SK-N-SH (cell line): ENCODE measurements around the gene CACNA2D3. TPM values are rescaled to one million over a fixed set of nuclear protein-coding genes. Genes with fewer than 3 reads are reported as not detected.

Experiments used
- CTCF ChIA-PET: fragments of 300-600, 350-600 bp; formaldehyde crosslinking; extraction: SDS; loops from one replicate; lab custom pipeline; 2021; lab: Yijun Ruan, JAX
- POLR2A ChIA-PET: fragments of 350-600 bp; sonication (Branson Sonifier 250); formaldehyde crosslinking; extraction: SDS; loops from one replicate; lab custom pipeline; 2020; ENCODE audit warnings: antibody characterized with exemption, inconsistent platforms; lab: Yijun Ruan, JAX
- DNase-seq: peaks from one replicate; pipeline ENCODE4 v3.0.0; 2012
- H2AFZ ChIP-seq: fragments of 200-600 bp; sonication (generic); 2 replicates; pipeline ENCODE4 v1.8.1; 2016; ENCODE audit warnings: antibody characterized with exemption, mild to moderate bottlenecking, low read depth
- H3F3A ChIP-seq: fragments of 200-600 bp; sonication (generic); replicated peaks from 2 replicates; pipeline ENCODE3; 2016; ENCODE audit warnings: antibody characterized with exemption, mild to moderate bottlenecking; ENCODE audit not compliant: insufficient read depth
- H3K27ac ChIP-seq, 2 experiments: fragments of 200-500 bp in 1 of 2; fragments of 200-600 bp in 1 of 2; sonication (Bioruptor generic) in 1 of 2; sonication (generic), shearing (Covaris generic) in 1 of 2; 2 replicates each; pipeline versions ENCODE4 v1.5.1 to v1.6.1; 2014 to 2016; ENCODE audit warnings: low read depth in 2 of 2, inconsistent platforms in 1 of 2, low read length in 1 of 2, mild to moderate bottlenecking in 1 of 2, mixed read lengths in 1 of 2
- H3K27me3 ChIP-seq: fragments of 200-600 bp; sonication (generic), shearing (Covaris generic); 2 replicates; pipeline ENCODE4 v1.6.1; 2016; ENCODE audit warnings: mixed run types; ENCODE audit not compliant: insufficient read depth
- H3K36me3 ChIP-seq, 2 experiments: fragments of 200-500 bp in 1 of 2; fragments of 200-600 bp in 1 of 2; sonication (Bioruptor generic) in 1 of 2; sonication (generic) in 1 of 2; replicated peaks in 1 of 2; 2 replicates each; pipeline versions ENCODE3 to v1.5.1; 2014 to 2016; ENCODE audit warnings: low read length in 1 of 2, mild to moderate bottlenecking in 1 of 2; ENCODE audit not compliant: insufficient read depth in 2 of 2, control insufficient read depth in 1 of 2
- H3K4me1 ChIP-seq, 2 experiments: fragments of 200-500 bp in 1 of 2; fragments of 200-600 bp in 1 of 2; sonication (Bioruptor generic) in 1 of 2; sonication (generic), shearing (Covaris generic) in 1 of 2; 2 replicates each; pipeline versions ENCODE4 v1.5.1 to v1.6.1; 2014 to 2016; ENCODE audit warnings: low read depth in 1 of 2, low read length in 1 of 2, mixed run types in 1 of 2; ENCODE audit not compliant: insufficient read depth in 2 of 2, control insufficient read depth in 1 of 2
- H3K4me2 ChIP-seq: fragments of 200-600 bp; sonication (generic), shearing (Covaris generic); 2 replicates; pipeline ENCODE4 v1.6.1; 2017; ENCODE audit warnings: mixed run types
- H3K4me3 ChIP-seq, 2 experiments: fragments of 200-500 bp in 1 of 2; fragments of 200-600 bp in 1 of 2; sonication (Bioruptor generic) in 1 of 2; sonication (generic), shearing (Covaris generic) in 1 of 2; 2 replicates each; pipeline versions ENCODE4 v1.5.1 to v1.8.1; 2014 to 2016; ENCODE audit warnings: low read depth in 2 of 2, inconsistent platforms in 1 of 2, low read length in 1 of 2, mild to moderate bottlenecking in 1 of 2, mixed read lengths in 1 of 2, moderate library complexity in 1 of 2
- H3K79me2 ChIP-seq: fragments of 200-600 bp; sonication (generic); 2 replicates; pipeline ENCODE4 v1.8.1; 2017; ENCODE audit warnings: mild to moderate bottlenecking; ENCODE audit not compliant: insufficient read depth
- H3K9ac ChIP-seq: fragments of 200-600 bp; sonication (generic); 2 replicates; pipeline ENCODE4 v1.6.1; 2017; ENCODE audit warnings: mixed run types
- H3K9me2 ChIP-seq: fragments of 200-600 bp; sonication (generic); 2 replicates; pipeline ENCODE4 v1.6.1; 2017; ENCODE audit warnings: mixed run types
- H3K9me3 ChIP-seq: fragments of 200-600 bp; sonication (generic); 2 replicates; pipeline ENCODE4 v1.6.1; 2017; ENCODE audit warnings: mixed run types, mild to moderate bottlenecking, moderate library complexity
- H4K20me1 ChIP-seq: fragments of 200-600 bp; sonication (generic); 2 replicates; pipeline ENCODE4 v1.6.1; 2017; ENCODE audit warnings: mild to moderate bottlenecking, mixed run types; ENCODE audit not compliant: insufficient read depth
- EP300 ChIP-seq, 2 experiments: IDR thresholded peaks; 2 replicates each; pipeline versions ENCODE4 v1.4.0 to v1.6.1; 2012; ENCODE audit warnings: borderline replicate concordance in 1 of 2, low read depth in 1 of 2, low read length in 1 of 2
- FOXJ3 ChIP-seq: sonication (generic); formaldehyde crosslinking; IDR thresholded peaks from 2 replicates; pipeline ENCODE4 v1.5.1; 2020; ENCODE audit warnings: mild to moderate bottlenecking, missing genetic modification reagents
- FOXM1 ChIP-seq: IDR thresholded peaks from 2 replicates; pipeline ENCODE4 v1.4.0; 2012; ENCODE audit warnings: low read depth, mild to moderate bottlenecking
- GABPA ChIP-seq: IDR thresholded peaks from 2 replicates; pipeline ENCODE4 v1.4.0; 2012; ENCODE audit warnings: low read depth, mild to moderate bottlenecking
- GATA2 ChIP-seq: sonication (generic); formaldehyde crosslinking; IDR thresholded peaks from 2 replicates; pipeline ENCODE4 v1.5.0; 2020; ENCODE audit warnings: mild to moderate bottlenecking, missing genetic modification reagents
- IRF3 ChIP-seq: fragments of 150-350 bp; IDR thresholded peaks from 2 replicates; pipeline ENCODE4 v1.6.1; 2016; ENCODE audit warnings: mild to moderate bottlenecking, low read depth, low read length
- MAX ChIP-seq: IDR thresholded peaks from 2 replicates; pipeline ENCODE4 v1.4.0; 2012; ENCODE audit warnings: low read depth
- NFIC ChIP-seq: IDR thresholded peaks from 2 replicates; pipeline ENCODE4 v1.4.0; 2012; ENCODE audit warnings: borderline replicate concordance
- NRF1 ChIP-seq: IDR thresholded peaks from 2 replicates; pipeline ENCODE4 v1.6.1; 2012; ENCODE audit warnings: low read depth, mild to moderate bottlenecking, low read length
- POLR2AphosphoS5 ChIP-seq: IDR thresholded peaks from 2 replicates; pipeline ENCODE4 v1.6.1; 2012; ENCODE audit warnings: low read depth, low read length
- RAD21 ChIP-seq: IDR thresholded peaks from 2 replicates; pipeline ENCODE4 v1.6.1; 2012; ENCODE audit warnings: mild to moderate bottlenecking, low read length
- RCOR1 ChIP-seq: fragments of 150-350 bp; IDR thresholded peaks from 2 replicates; pipeline ENCODE4 v1.6.1; 2017; ENCODE audit warnings: antibody characterized with exemption, low read length
- RXRA ChIP-seq: IDR thresholded peaks from 2 replicates; pipeline ENCODE4 v1.4.0; 2012; ENCODE audit warnings: low read depth, mild to moderate bottlenecking, borderline replicate concordance
- SIN3A ChIP-seq: IDR thresholded peaks from 2 replicates; pipeline ENCODE4 v1.6.1; 2012; ENCODE audit warnings: low read depth, mild to moderate bottlenecking, low read length, moderate library complexity, borderline replicate concordance
- TAF1 ChIP-seq: IDR thresholded peaks from 2 replicates; pipeline ENCODE4 v1.6.1; 2012; ENCODE audit warnings: low read depth, mild to moderate bottlenecking, low read length, moderate library complexity, borderline replicate concordance
- TCF12 ChIP-seq: IDR thresholded peaks from 2 replicates; pipeline ENCODE4 v1.4.0; 2012
- TEAD4 ChIP-seq: IDR thresholded peaks from 2 replicates; pipeline ENCODE4 v1.4.0; 2012; ENCODE audit warnings: mild to moderate bottlenecking, borderline replicate concordance; ENCODE audit not compliant: insufficient read depth
- YY1 ChIP-seq: IDR thresholded peaks from 2 replicates; pipeline ENCODE4 v1.4.0; 2012; ENCODE audit warnings: low read depth, mild to moderate bottlenecking
- ZBTB33 ChIP-seq: IDR thresholded peaks from 2 replicates; pipeline ENCODE4 v1.4.0; 2012; ENCODE audit warnings: low read depth, borderline replicate concordance
- WGBS: methylation state at CpG from one replicate; pipeline ENCODE4 v1.1.6; 2017; ENCODE audit warnings: low lambda C conversion rate; 5-methylcytosine and 5-hydroxymethylcytosine counted together
- polyA plus RNA-seq, 3 experiments: library from polyadenylated mRNA; depleted of rRNA; stranded (reverse); fragments of >200 nt; gene quantifications; 2 replicates each; pipeline ENCODE4 v1.2.3, GENCODE V29; 2012

CACNA2D3 gene
- polyA plus RNA-seq, 1 of the 3 experiments (the other 2 are of a cell fraction), result 0.15 TPM

GRCh38 chr3:54966979-54967378, 844.6 kb downstream of the CACNA2D3 start:
- H3K4me1 ChIP-seq, result peaks cover 0 to 27% of the 10 kb centered on the region in 2 experiments; a peak in 3 of 4 replicates
- no peak overlapping the region for H3K4me2 ChIP-seq
- H3K36me3 ChIP-seq, result no peaks in the 10 kb centered on the region
- TF ChIP-seq MAX (no peak), GABPA (no peak), IRF3 (no peak), EP300 (IDR thresholded peaks at IDR 0.05; ENCODE audit: borderline replicate concordance in 1 of 2, low read depth in 1 of 2, low read length in 1 of 2) (no peak), RCOR1 (no peak), NFIC (no peak), FOXM1 (no peak), ZBTB33 (no peak), FOXJ3 (CRISPR knock-in tag) (no peak), RXRA (no peak), NRF1 (no peak), TCF12 (no peak), TAF1 (no peak), POLR2AphosphoS5 (no peak), GATA2 (CRISPR knock-in tag) (no peak), SIN3A (no peak), TEAD4 (no peak), YY1 (no peak), RAD21 (no peak)
- H3F3A ChIP-seq, result peaks cover 24% of the 10 kb centered on the region
- no peaks in the 10 kb centered on the region for H3K9me2 ChIP-seq
- no peak for DNase-seq
- no peaks in the 10 kb centered on the region for H3K9me3 ChIP-seq
- H3K9ac ChIP-seq, result no peak overlapping the region
- no peaks in the 10 kb centered on the region for H4K20me1 ChIP-seq
- H2AFZ ChIP-seq, result no peak overlapping the region
- ChIA-PET CTCF (no interaction called here), POLR2A (no interaction called here)
- H3K27ac ChIP-seq, result no peak overlapping the region
- H3K27me3 ChIP-seq, result no peaks in the 10 kb centered on the region
- 87% methylated on average over 6 of the region's 6 CpGs for WGBS
- no peak overlapping the region for H3K4me3 ChIP-seq
- H3K79me2 ChIP-seq, result no peaks in the 10 kb centered on the region
